HG03280 (cell line): Measurements from ENCODE around the gene FBXW4.
"Not testable (repeated sequence)": the region's sequence is repeated elsewhere in the genome, so short reads cannot be mapped to it uniquely, and the experiment has no call there.

ENCODE experiments used
- ATAC-seq: cut with Tn5 transposase; IDR thresholded peaks from one replicate; pipeline ENCODE4 v1.9.1; 2021; ENCODE audit warnings: mild to moderate bottlenecking, moderate library complexity; ENCODE audit not compliant: unreplicated experiment

Gene FBXW4

GRCh38 chr10:101656890-101657289 lies 38.1 kb downstream of the FBXW4 start:
- ATAC-seq, result no peak

GRCh38 chr10:101655570-101655969 lies 39.4 kb downstream of the FBXW4 start:
- ATAC-seq, result no peak

DNA sequence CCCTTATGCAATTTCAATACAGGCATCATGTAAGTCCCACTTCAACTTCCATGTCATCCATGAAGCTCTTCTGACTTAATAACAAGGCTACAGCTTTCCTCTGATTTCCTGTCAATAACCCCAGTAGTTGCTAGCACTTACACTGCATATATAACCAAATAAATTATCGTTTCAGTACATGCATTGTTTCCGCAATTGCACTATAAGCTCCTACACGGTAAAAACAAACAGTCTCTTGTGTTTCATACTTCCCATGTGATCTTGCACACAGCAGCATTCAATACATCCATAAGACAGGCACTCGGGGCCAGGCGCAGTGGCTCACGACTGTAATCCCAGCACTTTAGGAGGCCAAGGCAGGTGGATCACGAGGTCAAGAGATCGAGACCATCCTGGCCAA lies 41.4 kb downstream of the FBXW4 start:
- ATAC-seq, result no peak

DNA sequence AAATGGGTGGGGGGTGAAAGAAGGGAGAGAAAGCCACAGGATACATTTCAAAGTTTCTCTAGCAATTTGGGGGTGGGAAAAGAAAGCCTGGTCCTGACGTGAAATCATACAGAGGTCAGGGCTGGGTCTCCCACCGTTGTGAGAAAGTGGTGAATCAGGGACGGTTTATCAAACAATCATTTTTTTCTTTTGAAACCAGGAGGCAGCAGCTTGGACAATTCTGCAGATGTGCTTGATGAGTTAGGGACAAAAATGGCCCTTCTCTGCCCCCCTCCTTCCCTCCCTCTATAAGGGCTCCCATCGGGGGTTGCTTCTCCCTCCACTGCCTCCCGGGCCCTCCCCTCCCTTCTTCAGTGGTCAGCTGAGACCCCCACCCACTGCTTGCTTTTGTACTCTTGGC lies 43.6 kb downstream of the FBXW4 start:
- ATAC-seq, result no peak

DNA sequence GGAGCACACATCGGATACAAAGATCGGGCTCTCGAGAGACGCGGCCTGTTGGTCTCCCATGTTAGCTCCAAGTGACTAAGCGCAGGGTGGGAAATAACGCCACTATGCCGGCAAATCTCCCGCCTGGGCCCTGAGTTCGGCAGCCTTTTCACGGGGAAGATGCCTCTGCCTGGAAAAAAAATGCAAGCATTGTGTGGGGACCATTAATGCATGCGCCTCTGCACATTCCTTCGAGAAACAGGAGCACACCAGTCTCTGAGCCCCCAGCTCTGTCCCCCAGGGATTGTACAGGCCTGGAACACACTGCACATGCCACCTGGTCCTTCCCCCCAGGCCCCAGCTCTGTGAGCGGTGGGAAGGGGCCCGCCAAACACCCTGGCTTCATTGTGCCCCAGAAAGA lies 44.1 kb downstream of the FBXW4 start:
- no peak for ATAC-seq

- no peak for ATAC-seq
Observed at GRCh38 chr10:101649525-101650085, 45.4 kb downstream of the FBXW4 start.

DNA sequence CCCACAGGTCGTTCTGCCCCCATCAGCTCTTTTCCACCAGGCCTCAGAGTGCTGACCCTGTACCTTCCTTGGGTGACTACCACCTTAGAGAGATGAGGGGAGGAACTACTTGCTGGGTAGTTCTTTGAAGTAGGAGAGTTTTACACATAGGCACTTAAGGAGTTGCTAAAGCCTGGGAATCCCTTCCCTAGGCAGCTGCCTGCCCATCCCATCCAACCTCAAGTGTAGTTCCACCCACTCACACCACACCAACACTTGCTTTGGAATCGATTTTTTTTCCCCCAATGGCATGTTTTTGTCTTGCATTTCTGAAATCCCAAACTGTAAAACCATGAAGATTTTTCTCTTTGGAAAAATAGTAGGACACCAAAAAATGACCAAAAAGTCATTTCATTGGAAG lies 47.7 kb downstream of the FBXW4 start:
- no peak for ATAC-seq

GRCh38 chr10:101646364-101646763 lies 48.6 kb downstream of the FBXW4 start:
- no peak for ATAC-seq

DNA sequence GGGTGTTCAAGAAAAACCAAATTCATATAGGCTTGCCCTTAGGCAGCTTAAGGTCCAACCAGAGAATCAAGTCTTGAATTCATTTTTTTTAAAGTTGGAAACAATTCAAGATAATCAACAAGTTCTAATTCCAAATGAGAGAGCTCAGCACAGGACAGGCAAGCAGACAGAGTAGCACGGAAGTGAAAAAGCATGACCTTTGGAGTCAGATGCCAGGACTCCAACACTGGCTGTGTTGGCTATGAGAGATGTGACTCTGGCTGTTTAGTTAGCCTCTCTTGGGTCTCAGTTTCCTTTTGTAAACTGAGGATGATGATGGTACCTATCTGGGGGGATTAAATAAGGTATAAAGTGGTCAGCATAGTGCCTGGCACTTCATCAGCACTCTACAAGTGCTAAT lies 49.3 kb downstream of the FBXW4 start:
- ATAC-seq, result no peak

GRCh38 chr10:101644002-101644401 lies 51.0 kb downstream of the FBXW4 start:
- ATAC-seq, result no peak

DNA sequence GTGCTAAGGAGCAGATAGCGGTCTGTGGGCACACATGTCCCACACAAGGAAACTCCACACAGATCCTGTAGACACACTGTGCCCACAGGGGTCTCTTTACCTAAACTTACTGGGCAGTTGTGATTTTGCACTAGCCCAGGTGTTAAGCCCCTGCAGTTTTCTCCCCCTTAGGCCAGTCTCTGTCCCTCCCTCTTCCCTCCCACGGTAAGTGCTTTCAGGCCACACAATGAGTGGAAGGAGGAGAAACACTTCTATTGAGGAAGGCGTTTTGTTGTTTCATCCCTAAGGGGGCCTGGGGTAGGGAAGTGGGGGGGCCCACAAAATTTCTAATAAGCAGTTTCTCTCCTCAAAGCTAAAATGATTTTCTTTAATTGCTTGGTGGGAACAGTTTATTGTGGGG lies 51.4 kb downstream of the FBXW4 start:
- no peak for ATAC-seq

- ATAC-seq, result no peak
Observed at GRCh38 chr10:101639141-101639900, 55.6 kb downstream of the FBXW4 start.

- ATAC-seq, result not testable (repeated sequence)
Observed at GRCh38 chr10:101633510-101633909, 61.5 kb downstream of the FBXW4 start.

GRCh38 chr10:101631821-101632475 lies 63.0 kb downstream of the FBXW4 start:
- no peak for ATAC-seq

DNA sequence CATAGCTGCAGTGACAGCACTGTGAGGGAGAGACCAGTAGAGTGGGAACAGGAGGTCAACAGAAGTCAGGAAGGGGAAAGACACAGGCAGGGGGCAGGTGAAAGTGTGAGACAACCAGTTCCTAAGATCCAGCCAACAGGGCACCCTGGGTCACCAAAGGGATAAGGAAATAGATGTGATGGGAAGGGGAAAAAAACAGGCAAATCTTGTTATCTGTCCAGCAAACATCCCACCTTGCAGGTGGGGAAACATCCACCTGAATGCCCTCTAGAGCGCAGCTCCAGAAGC lies 64.4 kb downstream of the FBXW4 start:
- no peak for ATAC-seq

GRCh38 chr10:101629837-101630632 lies 64.9 kb downstream of the FBXW4 start:
- ATAC-seq, result no peak

GRCh38 chr10:101625821-101626412 lies 69.1 kb downstream of the FBXW4 start:
- ATAC-seq, result no peak

DNA sequence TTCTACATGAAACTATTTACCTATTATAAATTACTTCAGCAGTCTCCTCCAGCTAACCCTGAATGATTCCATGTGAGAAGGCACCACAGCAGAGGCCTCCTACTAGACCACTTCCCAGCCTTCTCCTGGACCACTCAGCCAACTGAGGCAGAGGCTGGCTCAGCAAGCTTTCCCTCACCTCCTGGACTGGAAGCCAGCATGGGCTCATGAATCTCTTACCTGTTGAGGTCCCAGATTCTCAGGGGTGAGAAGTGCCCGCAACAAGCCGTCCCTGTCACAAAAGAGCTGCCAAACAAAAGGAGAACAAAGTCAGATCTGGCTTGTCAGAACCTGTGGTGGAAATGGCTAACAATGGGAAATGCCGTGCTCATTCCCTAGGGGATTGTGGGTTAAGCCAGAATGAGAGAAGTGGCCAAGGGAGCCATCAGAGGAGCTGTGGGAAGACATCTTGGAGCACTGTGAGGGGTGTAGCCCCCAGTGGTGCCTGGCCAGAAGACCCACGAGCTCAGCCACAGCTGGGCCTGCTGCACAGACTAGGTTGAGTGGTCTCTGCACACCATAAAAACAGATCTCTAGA lies 70.4 kb downstream of the FBXW4 start:
- ATAC-seq, result no peak

DNA sequence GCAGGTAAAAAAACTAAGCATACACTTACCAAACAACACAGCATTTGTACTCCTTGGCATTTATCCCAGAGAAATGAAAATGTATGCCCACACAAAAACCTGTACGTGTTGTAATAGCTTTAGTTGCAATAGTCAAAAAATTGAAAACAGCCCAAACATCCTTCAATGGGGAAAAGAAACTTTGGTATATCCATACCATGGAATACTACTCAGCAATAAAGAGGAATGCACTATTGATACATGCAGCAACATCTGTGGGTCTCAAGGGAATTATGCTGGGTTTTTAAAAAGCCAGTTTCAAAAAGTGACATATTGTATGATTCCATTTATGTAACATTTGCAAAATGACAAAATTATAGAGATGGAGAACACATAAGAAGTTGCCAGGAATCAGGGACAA lies 71.4 kb downstream of the FBXW4 start:
- no peak for ATAC-seq

- no peak for ATAC-seq
Observed at GRCh38 chr10:101619983-101620382, 75.0 kb downstream of the FBXW4 start.

- no peak for ATAC-seq
Observed at GRCh38 chr10:101618871-101619270, 76.1 kb downstream of the FBXW4 start.
